A673 (cell line): ENCODE measurements around the gene DHRS12. TPM values are rescaled to one million over a fixed set of nuclear protein-coding genes. Genes with fewer than 3 reads are reported as not detected.
A peak's percentile ranks its signal among the peaks of the same experiment; 100 is the strongest.

Source experiments
- BruUV-seq: library from RNA; stranded (reverse); fragments of 400-500 nt; replicated peaks from 2 replicates; lab custom pipeline; 2021; lab: Mats Ljungman, UMichigan
- CTCF ChIA-PET: fragments of 300-600 bp; sonication (Branson Sonifier 250); formaldehyde crosslinking; loops from one replicate; lab custom pipeline; 2022; ENCODE audit warnings: antibody characterized with exemption; lab: Charles Lee
- POLR2A ChIA-PET: fragments of 300-600 bp; sonication (Branson Sonifier 250); formaldehyde crosslinking; loops from one replicate; lab custom pipeline; 2022; ENCODE audit warnings: antibody characterized with exemption; ENCODE audit not compliant: low non-redundant PET; lab: Charles Lee
- DNase-seq: peaks from one replicate; pipeline ENCODE4 v3.0.0-alpha.2; 2015; ENCODE audit warnings: low spot score
- H3K27ac ChIP-seq: fragments of 200-600 bp; sonication (generic); 2 replicates; pipeline ENCODE4 v1.5.1; 2016; ENCODE audit warnings: mixed run types, low read depth, mild to moderate bottlenecking, mixed read lengths, antibody characterized with exemption, low read length; ENCODE audit not compliant: poor library complexity, severe bottlenecking
- H3K27me3 ChIP-seq: fragments of 200-600 bp; sonication (generic); replicated peaks from 2 replicates; pipeline ENCODE4 v1.6.1; 2017; ENCODE audit warnings: mixed run types, low read depth, mild to moderate bottlenecking, mixed read lengths, antibody characterized with exemption, low read length; ENCODE audit not compliant: insufficient read depth, poor library complexity
- H3K36me3 ChIP-seq: fragments of 200-600 bp; sonication (generic); 2 replicates; pipeline ENCODE4 v1.6.1; 2016; ENCODE audit warnings: mixed run types, mild to moderate bottlenecking, mixed read lengths, antibody characterized with exemption, low read length; ENCODE audit not compliant: insufficient read depth, poor library complexity, severe bottlenecking
- H3K4me1 ChIP-seq: fragments of 200-600 bp; sonication (generic); 2 replicates; pipeline ENCODE4 v1.6.1; 2017; ENCODE audit warnings: mixed run types, mild to moderate bottlenecking, mixed read lengths, antibody characterized with exemption, low read length; ENCODE audit not compliant: insufficient read depth, poor library complexity, severe bottlenecking
- H3K4me3 ChIP-seq: fragments of 200-600 bp; sonication (generic); 2 replicates; pipeline ENCODE4 v1.5.1; 2016; ENCODE audit warnings: low read depth, mixed run types, mild to moderate bottlenecking, mixed read lengths, low read length; ENCODE audit not compliant: poor library complexity, severe bottlenecking
- H3K9me3 ChIP-seq: fragments of 200-600 bp; sonication (generic); 2 replicates; pipeline ENCODE4 v1.6.1; 2016; ENCODE audit warnings: mixed run types, low read depth, mild to moderate bottlenecking, mixed read lengths, antibody characterized with exemption, low read length; ENCODE audit not compliant: poor library complexity, severe bottlenecking
- EZH2 ChIP-seq: fragments of 200-600 bp; sonication (generic); IDR thresholded peaks from 2 replicates; pipeline ENCODE4 v1.6.1; 2017; ENCODE audit warnings: borderline replicate concordance, low read depth, mild to moderate bottlenecking, mixed read lengths, antibody characterized with exemption, low read length; ENCODE audit not compliant: poor library complexity, severe bottlenecking
- intact Hi-C: fragments of 100-400 bp; cut with micrococcal nuclease; formaldehyde crosslinking; loops from one replicate; pipeline ENCODE4 v1.10.0; 2022; ENCODE audit not compliant: unreplicated experiment
- total RNA-seq: library from RNA; stranded (reverse); gene quantifications from 2 replicates; pipeline ENCODE4 v1.2.3, GENCODE V29; 2021
- TF ChIP-seq, protein P1 (sequence below): fragments of 300-800, 200-600 bp; sonication (generic); conservative IDR thresholded peaks from 2 replicates; pipeline ENCODE4 v1.5.1; 2017; ENCODE audit warnings: low read depth, mild to moderate bottlenecking, antibody characterized with exemption, low read length, moderate library complexity, mixed read lengths

DHRS12 gene
- total RNA-seq, 1 experiment from 2014 or later: 2.8 TPM

DNA sequence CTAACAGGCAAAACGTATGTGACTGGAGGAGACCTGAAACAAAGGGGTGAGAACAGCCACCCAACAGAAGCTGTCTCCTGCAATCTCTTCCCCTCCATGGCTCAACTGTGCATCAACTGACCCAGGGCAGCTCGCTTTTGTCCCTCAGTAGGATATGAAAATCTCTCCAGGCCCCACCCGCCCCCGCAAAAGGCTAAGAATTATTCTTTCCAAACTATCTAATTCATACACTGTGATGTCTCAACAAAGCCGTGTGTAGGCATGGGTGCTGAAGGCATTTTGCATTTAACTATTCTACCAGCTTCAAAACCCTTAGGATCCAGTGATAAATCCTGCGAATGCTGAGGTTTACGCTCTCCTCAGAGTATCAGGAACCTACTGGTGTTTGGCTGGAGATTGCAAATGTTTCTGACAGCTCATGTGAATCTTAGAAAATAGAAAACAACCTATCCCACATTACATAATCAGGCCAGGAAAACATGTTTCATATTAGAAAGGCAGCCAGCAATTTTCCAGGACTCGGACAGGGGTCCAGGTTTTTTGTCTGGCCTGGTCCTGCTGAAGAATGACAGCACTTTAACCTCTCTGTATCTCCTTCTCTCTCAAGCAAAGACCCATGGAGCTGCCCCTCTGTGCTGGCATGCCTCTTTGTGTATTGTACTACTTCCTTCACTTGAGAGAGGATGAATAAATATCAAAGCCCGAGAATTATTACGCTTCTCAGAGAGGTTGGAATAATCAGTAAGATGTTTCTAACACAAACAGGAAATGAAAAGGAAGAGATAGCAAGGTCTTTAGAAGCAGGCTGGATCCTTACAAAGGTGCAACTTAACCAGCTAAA lies 17.3 kb downstream of the DHRS12 start:
- peak; percentile 42 for DNase-seq
- Histone ChIP-seq H3K27me3 (no peaks in the 10 kb centered on the region), H3K9me3 (no peaks in the 10 kb centered on the region), H3K4me1 (peaks cover 29% of the 10 kb centered on the region), H3K27ac (peak overlapping the region; percentile 79), H3K4me3 (no peak overlapping the region), H3K36me3 (no peaks in the 10 kb centered on the region)
- ChIA-PET POLR2A (interaction anchor here (0.6 to 0.8 kb wide), 3 partner anchors 39 to 543 kb away, joined by 3 to 4 read pairs (median 4); no protein-coding TSS in a partner anchor), CTCF (interaction anchor here (0.6 to 0.8 kb wide), 2 partner anchors 11 to 187 kb away, joined by 3 read pairs; no protein-coding TSS in a partner anchor)
- intact Hi-C loops: loop anchor here (5.0 kb wide), 1 partner anchor 199 kb away; no protein-coding TSS in a partner anchor
- TF ChIP-seq, protein P1, sequence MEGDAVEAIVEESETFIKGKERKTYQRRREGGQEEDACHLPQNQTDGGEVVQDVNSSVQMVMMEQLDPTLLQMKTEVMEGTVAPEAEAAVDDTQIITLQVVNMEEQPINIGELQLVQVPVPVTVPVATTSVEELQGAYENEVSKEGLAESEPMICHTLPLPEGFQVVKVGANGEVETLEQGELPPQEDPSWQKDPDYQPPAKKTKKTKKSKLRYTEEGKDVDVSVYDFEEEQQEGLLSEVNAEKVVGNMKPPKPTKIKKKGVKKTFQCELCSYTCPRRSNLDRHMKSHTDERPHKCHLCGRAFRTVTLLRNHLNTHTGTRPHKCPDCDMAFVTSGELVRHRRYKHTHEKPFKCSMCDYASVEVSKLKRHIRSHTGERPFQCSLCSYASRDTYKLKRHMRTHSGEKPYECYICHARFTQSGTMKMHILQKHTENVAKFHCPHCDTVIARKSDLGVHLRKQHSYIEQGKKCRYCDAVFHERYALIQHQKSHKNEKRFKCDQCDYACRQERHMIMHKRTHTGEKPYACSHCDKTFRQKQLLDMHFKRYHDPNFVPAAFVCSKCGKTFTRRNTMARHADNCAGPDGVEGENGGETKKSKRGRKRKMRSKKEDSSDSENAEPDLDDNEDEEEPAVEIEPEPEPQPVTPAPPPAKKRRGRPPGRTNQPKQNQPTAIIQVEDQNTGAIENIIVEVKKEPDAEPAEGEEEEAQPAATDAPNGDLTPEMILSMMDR: no peak
- TF ChIP-seq EZH2: no peak
- no TSS peak for BruUV-seq

DNA sequence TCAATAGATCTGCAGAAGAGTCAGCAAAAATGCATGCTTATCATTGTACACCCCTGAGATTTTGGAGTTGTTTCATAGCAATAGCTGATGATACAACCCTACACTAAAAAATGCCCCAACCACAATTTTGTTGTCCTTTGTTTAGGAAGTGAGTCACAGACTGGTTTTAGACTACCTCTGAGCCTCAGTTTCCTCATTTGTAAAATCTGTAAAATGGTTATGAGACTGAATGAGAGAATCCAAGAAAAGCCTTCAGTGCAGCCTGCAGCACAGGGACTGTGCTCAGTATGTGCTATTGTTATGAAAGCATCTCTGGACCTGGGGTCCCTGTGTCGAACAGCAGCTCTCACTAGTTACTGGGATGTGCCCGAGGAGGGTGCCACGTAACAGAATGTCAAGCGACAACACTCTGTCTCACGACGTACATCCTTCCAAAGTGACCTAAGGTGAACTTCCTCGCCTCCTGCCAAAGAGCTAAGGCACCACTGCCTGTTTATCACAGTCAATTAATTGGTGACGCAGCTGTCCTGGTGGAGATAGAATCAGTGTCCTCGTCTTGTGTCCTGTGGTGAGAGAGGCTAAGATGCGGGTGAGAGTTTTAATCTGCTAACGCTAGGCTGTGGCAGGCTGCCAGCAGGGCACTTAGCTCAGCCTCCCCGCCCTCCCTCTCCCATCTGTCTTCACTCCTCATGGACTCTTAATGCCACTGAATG lies 18.1 kb downstream of the DHRS12 start:
- DNase-seq: peak; percentile 96
- ChIA-PET POLR2A (interaction anchor here (0.5 to 0.8 kb wide), 2 partner anchors 333 to 365 kb away, joined by 4 to 7 read pairs; no protein-coding TSS in a partner anchor), CTCF (interaction anchor here (0.8 kb wide), 1 partner anchor 12 kb away, joined by 3 read pairs; no protein-coding TSS in a partner anchor)
- Histone ChIP-seq H3K4me1 (peaks cover 34% of the 10 kb centered on the region), H3K27me3 (no peaks in the 10 kb centered on the region), H3K9me3 (no peaks in the 10 kb centered on the region), H3K36me3 (no peaks in the 10 kb centered on the region), H3K27ac (peak overlapping the region; percentile 79), H3K4me3 (no peak overlapping the region)
- intact Hi-C loops: loop anchor here (5.0 kb wide), 1 partner anchor 199 kb away; no protein-coding TSS in a partner anchor
- TSS peak; percentile 65 for BruUV-seq
- TF ChIP-seq, protein P1: no peak
- TF ChIP-seq EZH2: no peak

DNA sequence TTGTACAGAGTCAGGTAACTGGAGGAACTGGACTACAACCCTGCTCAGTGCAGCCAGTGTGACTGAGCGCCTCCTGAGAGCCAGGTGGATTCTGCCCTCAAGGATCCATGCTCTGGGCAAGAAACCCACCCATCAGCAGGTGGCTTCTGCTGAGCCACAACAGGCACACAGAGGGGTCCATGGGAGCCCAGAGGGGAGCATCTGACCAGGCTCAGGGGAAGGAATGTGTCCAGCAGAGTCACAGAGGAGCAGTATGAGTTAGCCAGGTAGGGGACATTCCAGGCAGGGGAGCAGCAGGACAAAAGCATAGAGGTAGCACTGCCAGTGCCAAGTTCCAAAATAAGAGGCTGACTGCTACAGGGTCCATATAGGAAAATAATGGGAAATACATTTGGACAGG lies 19.9 kb downstream of the DHRS12 start:
- ChIA-PET CTCF (no interaction called here), POLR2A (no interaction called here)
- Histone ChIP-seq H3K9me3 (no peaks in the 10 kb centered on the region), H3K36me3 (no peaks in the 10 kb centered on the region), H3K27ac (no peak overlapping the region), H3K27me3 (no peaks in the 10 kb centered on the region), H3K4me3 (no peak overlapping the region), H3K4me1 (peaks cover 34% of the 10 kb centered on the region)
- no peak for DNase-seq
- intact Hi-C loops: loop anchor here (5.0 kb wide), 1 partner anchor 347 kb away; no protein-coding TSS in a partner anchor
- no TSS peak for BruUV-seq
- TF ChIP-seq, protein P1: no peak
- TF ChIP-seq EZH2: no peak
